Fibroblast of lung (primary cell): ENCODE measurements around the gene STOX2. TPM values are rescaled to one million over a fixed set of nuclear protein-coding genes. Genes with fewer than 3 reads are reported as not detected.

Source experiments
- DNase-seq, 2 donors: peaks; one replicate each; pipeline versions ENCODE4 v3.0.0 to v3.0.0-alpha.2; 2010; ENCODE audit warnings: low read depth in 2 of 2
- H2AFZ ChIP-seq: 2 replicates; pipeline ENCODE4 v1.5.1; 2012; ENCODE audit warnings: low read length, control low read depth, inconsistent platforms
- H3K27ac ChIP-seq: 2 replicates; pipeline ENCODE4 v1.5.1; 2011; ENCODE audit warnings: low read length, control low read depth; ENCODE audit not compliant: insufficient read depth
- H3K27me3 ChIP-seq: 2 replicates; pipeline ENCODE4 v1.5.1; 2011; ENCODE audit warnings: mild to moderate bottlenecking, low read length; ENCODE audit not compliant: control insufficient read depth, insufficient read depth
- H3K36me3 ChIP-seq: 2 replicates; pipeline ENCODE4 v1.5.1; 2011; ENCODE audit warnings: low read length; ENCODE audit not compliant: control insufficient read depth, insufficient read depth
- H3K4me1 ChIP-seq: 2 replicates; pipeline ENCODE4 v1.5.1; 2011; ENCODE audit warnings: low read length; ENCODE audit not compliant: control insufficient read depth, insufficient read depth; ENCODE audit errors: extremely low read depth
- H3K4me2 ChIP-seq: 2 replicates; pipeline ENCODE4 v1.5.1; 2011; ENCODE audit warnings: low read length, control low read depth; ENCODE audit not compliant: insufficient read depth; ENCODE audit errors: extremely low read depth
- H3K4me3 ChIP-seq, 4 experiments: fragments of 200-600 bp in 1 of 4; sonication (generic) in 1 of 4; replicated peaks in 1 of 4; 2 replicates each; pipeline ENCODE4 v1.5.1; 2011 to 2016; ENCODE audit warnings: low read length in 4 of 4, low read depth in 3 of 4, mild to moderate bottlenecking in 3 of 4, control low read depth in 2 of 4, inconsistent platforms in 1 of 4, mixed read lengths in 1 of 4; ENCODE audit not compliant: insufficient read depth in 1 of 4; ENCODE audit errors: control extremely low read depth in 1 of 4
- H3K79me2 ChIP-seq: 2 replicates; pipeline ENCODE4 v1.5.1; 2012; ENCODE audit warnings: mild to moderate bottlenecking, low read length, inconsistent platforms; ENCODE audit not compliant: control insufficient read depth, insufficient read depth
- H3K9ac ChIP-seq: 2 replicates; pipeline ENCODE4 v1.5.1; 2011; ENCODE audit warnings: mild to moderate bottlenecking, low read length, control low read depth; ENCODE audit not compliant: insufficient read depth
- H3K9me3 ChIP-seq: 2 replicates; pipeline ENCODE4 v1.5.1; 2012; ENCODE audit warnings: low read depth, low read length; ENCODE audit not compliant: control insufficient read depth, insufficient read depth
- H4K20me1 ChIP-seq: 2 replicates; pipeline ENCODE4 v1.5.1; 2011; ENCODE audit warnings: low read length; ENCODE audit not compliant: control insufficient read depth, insufficient read depth; ENCODE audit errors: extremely low read depth
- EZH2 ChIP-seq: IDR thresholded peaks from 2 replicates; pipeline ENCODE4 v1.5.1; 2012; ENCODE audit warnings: low read length, control low read depth, mild to moderate bottlenecking; ENCODE audit errors: missing control alignments
- polyA plus RNA-seq, 2 donors: library from polyadenylated mRNA; depleted of rRNA in 1 of 2; stranded (reverse) in 1 of 2; unstranded in 1 of 2; fragments of >200 nt; gene quantifications; 2 replicates each; pipeline ENCODE4 v1.2.1, GENCODE V29; 2011 to 2012; ENCODE audit warnings: missing spikeins in 1 of 2
- total RNA-seq: library from RNA; depleted of rRNA; stranded (reverse); fragments of >200 nt; gene quantifications from 2 replicates; pipeline ENCODE4 v1.2.1, GENCODE V29; 2014
- TF ChIP-seq, protein P1 (sequence below), 2 donors: IDR thresholded peaks in 1 of 2; conservative IDR thresholded peaks in 1 of 2; 1 replicate in 1 of 2; 2 replicates in 1 of 2; pipeline ENCODE4 v1.5.1; 2011 to 2012; ENCODE audit warnings: low read length in 2 of 2, control low read depth in 1 of 2, inconsistent platforms in 1 of 2, low read depth in 1 of 2, mild to moderate bottlenecking in 1 of 2

Gene STOX2
- total and polyA plus RNA-seq, 2 donors (not counting 1 experiment from before 2014, with no cell fraction given) = 0.66 to 3.3 TPM

DNA sequence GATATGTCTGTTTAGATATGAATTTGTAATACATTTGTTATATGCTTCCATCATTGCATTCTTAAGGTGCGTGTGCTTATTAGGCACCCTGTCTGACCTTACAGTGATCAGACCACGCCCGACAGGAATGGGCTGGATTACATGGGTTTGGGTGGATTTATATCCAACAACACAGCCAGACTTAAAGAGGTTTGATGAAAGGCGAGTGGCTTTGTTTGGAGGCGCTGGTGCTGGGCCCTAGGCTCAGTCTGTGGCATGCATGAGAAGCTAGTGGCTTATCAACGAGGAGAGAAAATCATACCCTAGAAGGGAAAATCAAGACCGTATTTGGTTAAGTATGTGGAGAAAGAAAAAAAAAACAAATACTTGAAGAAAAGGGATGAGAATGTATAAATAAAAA lies 80.7 kb downstream of the STOX2 start:
- no peaks in the 10 kb centered on the region for H3K9me3 ChIP-seq

DNA sequence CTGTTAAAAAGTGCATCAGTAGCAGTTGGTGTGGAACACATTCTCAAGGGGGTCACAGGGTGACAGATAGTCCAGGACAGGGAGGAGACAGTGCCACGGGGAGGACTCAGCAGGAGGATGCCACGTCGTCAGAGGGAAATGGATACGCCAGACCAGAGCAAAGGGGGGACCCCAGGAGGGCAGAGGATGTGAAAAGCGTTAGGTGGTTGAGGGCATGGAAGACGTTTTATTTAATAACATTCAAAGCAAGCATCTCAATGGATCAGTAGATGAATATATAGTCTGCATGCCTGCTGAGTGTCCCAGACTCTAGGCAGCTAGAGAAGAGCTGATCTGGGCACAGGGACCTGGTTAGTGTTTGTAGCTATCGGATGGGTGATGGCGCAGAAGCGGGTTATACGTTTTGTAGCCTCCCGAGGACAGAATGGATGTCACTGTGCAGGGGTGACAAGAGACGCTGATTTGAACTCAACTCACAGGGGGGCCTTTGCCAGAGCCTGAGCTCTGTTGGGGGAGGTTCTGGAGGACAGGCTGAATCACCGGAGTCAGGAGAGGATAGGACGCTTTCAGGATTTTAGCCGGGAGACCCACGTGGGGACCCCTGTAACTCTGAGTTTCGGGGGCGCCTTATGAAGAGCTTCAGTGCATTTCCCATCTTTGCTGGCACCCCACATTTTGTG lies 81.3 kb downstream of the STOX2 start:
- Histone ChIP-seq H3K27ac (no peak overlapping the region), H3K9ac (no peak overlapping the region), H3K9me3 (no peaks in the 10 kb centered on the region), H3K4me2 (no peak overlapping the region), H2AFZ (no peak overlapping the region), H3K4me3 (no peak overlapping the region), H3K79me2 (no peaks in the 10 kb centered on the region), H3K36me3 (no peaks in the 10 kb centered on the region), H3K27me3 (no peaks in the 10 kb centered on the region), H3K4me1 (peaks cover 5% of the 10 kb centered on the region), H4K20me1 (no peaks in the 10 kb centered on the region)
- no peak for DNase-seq
- no peak for TF ChIP-seq EZH2
- TF ChIP-seq, protein P1, sequence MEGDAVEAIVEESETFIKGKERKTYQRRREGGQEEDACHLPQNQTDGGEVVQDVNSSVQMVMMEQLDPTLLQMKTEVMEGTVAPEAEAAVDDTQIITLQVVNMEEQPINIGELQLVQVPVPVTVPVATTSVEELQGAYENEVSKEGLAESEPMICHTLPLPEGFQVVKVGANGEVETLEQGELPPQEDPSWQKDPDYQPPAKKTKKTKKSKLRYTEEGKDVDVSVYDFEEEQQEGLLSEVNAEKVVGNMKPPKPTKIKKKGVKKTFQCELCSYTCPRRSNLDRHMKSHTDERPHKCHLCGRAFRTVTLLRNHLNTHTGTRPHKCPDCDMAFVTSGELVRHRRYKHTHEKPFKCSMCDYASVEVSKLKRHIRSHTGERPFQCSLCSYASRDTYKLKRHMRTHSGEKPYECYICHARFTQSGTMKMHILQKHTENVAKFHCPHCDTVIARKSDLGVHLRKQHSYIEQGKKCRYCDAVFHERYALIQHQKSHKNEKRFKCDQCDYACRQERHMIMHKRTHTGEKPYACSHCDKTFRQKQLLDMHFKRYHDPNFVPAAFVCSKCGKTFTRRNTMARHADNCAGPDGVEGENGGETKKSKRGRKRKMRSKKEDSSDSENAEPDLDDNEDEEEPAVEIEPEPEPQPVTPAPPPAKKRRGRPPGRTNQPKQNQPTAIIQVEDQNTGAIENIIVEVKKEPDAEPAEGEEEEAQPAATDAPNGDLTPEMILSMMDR (conservative IDR thresholded peaks at IDR 0.05 in 1 of 2, IDR thresholded peaks at IDR 0.05 in 1 of 2; ENCODE audit: low read depth in 1 of 2, low read length in 2 of 2) = no peak

More for the DNA sequence above, 80.7 kb downstream of the STOX2 start:
- TF ChIP-seq, protein P1 (conservative IDR thresholded peaks at IDR 0.05 in 1 of 2, IDR thresholded peaks at IDR 0.05 in 1 of 2; ENCODE audit: low read depth in 1 of 2, low read length in 2 of 2) = no peak
- TF ChIP-seq EZH2 = no peak
- no peaks in the 10 kb centered on the region for H4K20me1 ChIP-seq
- H3K27me3 ChIP-seq = no peaks in the 10 kb centered on the region
- no peak overlapping the region for H3K27ac ChIP-seq
- H3K4me1 ChIP-seq = peaks cover 5% of the 10 kb centered on the region
- H3K9ac ChIP-seq = no peak overlapping the region
- no peak for DNase-seq
- no peak overlapping the region for H3K4me3 ChIP-seq
- H3K36me3 ChIP-seq = no peaks in the 10 kb centered on the region
- no peaks in the 10 kb centered on the region for H3K79me2 ChIP-seq
- H2AFZ ChIP-seq = no peak overlapping the region
- no peak overlapping the region for H3K4me2 ChIP-seq

- no peaks in the 10 kb centered on the region for H3K79me2 ChIP-seq
- peak overlapping the region; percentile 2 to 56 (median 31) for H3K4me3 ChIP-seq
- no peaks in the 10 kb centered on the region for H3K9me3 ChIP-seq
- peak overlapping the region; percentile 70 for H3K27ac ChIP-seq
- H3K27me3 ChIP-seq = no peaks in the 10 kb centered on the region
- H3K4me1 ChIP-seq = peaks cover 5% of the 10 kb centered on the region
- peak overlapping the region; percentile 33 for H3K9ac ChIP-seq
- H3K36me3 ChIP-seq = no peaks in the 10 kb centered on the region
- H3K4me2 ChIP-seq = peak overlapping the region; percentile 76
- no peaks in the 10 kb centered on the region for H4K20me1 ChIP-seq
- TF ChIP-seq, protein P1 (conservative IDR thresholded peaks at IDR 0.05 in 1 of 2, IDR thresholded peaks at IDR 0.05 in 1 of 2; ENCODE audit: low read depth in 1 of 2, low read length in 2 of 2) = no peak
- no peak for TF ChIP-seq EZH2
- peak; percentile 87 to 91 for DNase-seq
- peak overlapping the region; percentile 43 for H2AFZ ChIP-seq
Observed at GRCh38 chr4:183986971-183987946, 82.2 kb downstream of the STOX2 start.
